Measurements from ENCODE around the gene RGS7. TPM values are rescaled to one million over a fixed set of nuclear protein-coding genes. Genes with fewer than 3 reads are reported as not detected.

The RGS7 gene
- total RNA-seq, 4 donors from 2014 or later = 0.11 to 0.33 TPM; not detected in 2

DNA sequence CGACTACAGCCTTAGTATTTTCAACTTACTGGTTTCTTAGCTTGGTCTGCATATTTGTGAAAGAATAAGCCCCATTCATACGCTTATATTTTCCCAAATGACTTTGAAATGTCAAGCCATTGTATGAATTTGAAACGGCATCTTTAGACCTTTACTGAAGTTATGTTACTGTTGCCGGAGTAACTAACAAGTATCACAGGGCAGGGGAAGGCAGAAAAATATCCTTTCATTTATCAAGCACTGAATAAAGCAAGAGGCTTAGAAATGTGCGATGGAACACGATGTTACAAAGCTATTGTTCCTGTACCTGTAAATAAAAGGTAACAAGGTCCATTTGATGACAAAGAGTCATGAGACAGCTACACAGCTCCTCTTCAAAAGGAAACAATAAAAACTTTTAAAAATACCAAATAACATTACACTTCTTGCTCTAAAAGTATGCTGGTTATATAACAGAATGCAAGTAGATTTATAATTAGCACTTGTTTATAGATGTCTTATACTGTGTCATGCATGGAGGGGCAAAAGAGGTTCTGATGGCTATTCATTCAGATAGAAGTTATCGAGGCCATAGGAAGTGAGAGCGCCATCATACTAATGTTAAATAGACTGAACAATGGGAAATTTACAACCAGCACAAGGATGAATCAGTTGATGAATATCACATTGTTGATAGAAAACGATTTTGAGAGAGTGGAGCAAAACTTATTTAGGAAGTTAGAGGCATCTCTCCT, 322.6 kb downstream of the RGS7 start:
- 69% methylated on average over 9 of the region's 9 CpGs for WGBS
- Histone ChIP-seq H3K27ac (replicated peaks in 1 of 4) (no peak overlapping the region), H3K4me3 (no peak overlapping the region), H3K27me3 (no peaks in the 10 kb centered on the region), H3K9me3 (no peaks in the 10 kb centered on the region), H3K4me1 (no peaks in the 10 kb centered on the region), H3K36me3 (no peaks in the 10 kb centered on the region)
- intact Hi-C loops (cut with DNase I) = no loop called here
- DNase-seq (ENCODE audit: extremely low spot score) = no peak
- TF ChIP-seq EP300 (IDR thresholded peaks at IDR 0.05) = no peak
- TF ChIP-seq POLR2A (IDR thresholded peaks at IDR 0.05; ENCODE audit: low read depth) = no peak
- no peak for TF ChIP-seq POLR2AphosphoS5 (IDR thresholded peaks at IDR 0.05)
- TF ChIP-seq, protein P1, sequence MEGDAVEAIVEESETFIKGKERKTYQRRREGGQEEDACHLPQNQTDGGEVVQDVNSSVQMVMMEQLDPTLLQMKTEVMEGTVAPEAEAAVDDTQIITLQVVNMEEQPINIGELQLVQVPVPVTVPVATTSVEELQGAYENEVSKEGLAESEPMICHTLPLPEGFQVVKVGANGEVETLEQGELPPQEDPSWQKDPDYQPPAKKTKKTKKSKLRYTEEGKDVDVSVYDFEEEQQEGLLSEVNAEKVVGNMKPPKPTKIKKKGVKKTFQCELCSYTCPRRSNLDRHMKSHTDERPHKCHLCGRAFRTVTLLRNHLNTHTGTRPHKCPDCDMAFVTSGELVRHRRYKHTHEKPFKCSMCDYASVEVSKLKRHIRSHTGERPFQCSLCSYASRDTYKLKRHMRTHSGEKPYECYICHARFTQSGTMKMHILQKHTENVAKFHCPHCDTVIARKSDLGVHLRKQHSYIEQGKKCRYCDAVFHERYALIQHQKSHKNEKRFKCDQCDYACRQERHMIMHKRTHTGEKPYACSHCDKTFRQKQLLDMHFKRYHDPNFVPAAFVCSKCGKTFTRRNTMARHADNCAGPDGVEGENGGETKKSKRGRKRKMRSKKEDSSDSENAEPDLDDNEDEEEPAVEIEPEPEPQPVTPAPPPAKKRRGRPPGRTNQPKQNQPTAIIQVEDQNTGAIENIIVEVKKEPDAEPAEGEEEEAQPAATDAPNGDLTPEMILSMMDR (IDR thresholded peaks at IDR 0.05) = no peak

DNA sequence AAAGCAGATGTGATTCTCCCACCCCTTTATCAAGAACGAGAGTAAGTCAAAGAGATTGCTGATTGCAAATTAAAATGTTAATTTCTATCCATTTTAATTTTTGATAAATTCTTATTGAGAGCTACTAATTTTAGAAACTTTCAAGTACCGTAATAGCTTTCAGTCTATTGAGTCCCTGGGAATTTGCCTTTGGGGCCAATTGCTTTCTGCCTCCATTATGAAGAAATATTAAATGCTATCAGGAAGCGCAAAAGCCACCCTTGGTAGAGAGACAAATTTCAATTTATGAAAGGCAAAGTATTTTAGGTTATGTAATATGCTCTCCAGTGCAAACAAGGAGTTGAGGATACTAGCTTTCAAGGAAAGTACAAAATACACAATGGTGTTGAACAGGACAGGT, 332.2 kb downstream of the RGS7 start:
- intact Hi-C loops (cut with DNase I) = no loop called here
- TF ChIP-seq POLR2AphosphoS5 (IDR thresholded peaks at IDR 0.05) (no peak), EP300 (IDR thresholded peaks at IDR 0.05) (no peak), POLR2A (IDR thresholded peaks at IDR 0.05; ENCODE audit: low read depth) (no peak)
- TF ChIP-seq, protein P1 (IDR thresholded peaks at IDR 0.05) = no peak

DNA sequence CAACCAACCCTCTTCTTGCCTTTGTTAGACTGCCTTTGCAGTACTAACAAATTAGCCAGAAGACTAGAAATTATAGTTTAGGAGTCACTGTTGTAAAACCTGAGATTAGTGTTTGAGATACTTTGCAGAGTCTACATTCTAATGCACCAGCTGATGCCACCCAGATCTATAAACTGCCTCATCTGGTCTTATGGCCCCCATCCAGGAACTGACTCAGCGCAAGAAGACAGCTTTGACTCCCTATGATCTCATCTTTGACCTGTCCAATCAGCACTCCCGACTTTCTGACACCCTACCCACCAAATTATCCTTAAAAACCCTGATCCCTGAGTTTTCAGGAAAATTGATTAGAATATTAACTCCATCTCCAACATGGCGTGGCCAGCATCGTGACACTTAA, 334.6 kb downstream of the RGS7 start:
- Histone ChIP-seq H3K4me1 (no peaks in the 10 kb centered on the region), H3K27ac (replicated peaks in 1 of 4) (no peak overlapping the region), H3K4me3 (no peak overlapping the region), H3K27me3 (no peaks in the 10 kb centered on the region), H3K36me3 (no peaks in the 10 kb centered on the region), H3K9me3 (peaks cover 0 to under 1% (median 0%) of the 10 kb centered on the region in 4 donors)
- 83% methylated on average over 4 of the region's 4 CpGs for WGBS
- TF ChIP-seq EP300 (IDR thresholded peaks at IDR 0.05) (no peak), POLR2A (IDR thresholded peaks at IDR 0.05; ENCODE audit: low read depth) (no peak), POLR2AphosphoS5 (IDR thresholded peaks at IDR 0.05) (no peak)
- TF ChIP-seq, protein P1 (IDR thresholded peaks at IDR 0.05) = no peak
- intact Hi-C loops (cut with DNase I) = no loop called here
- DNase-seq (ENCODE audit: extremely low spot score) = no peak

More for the DNA sequence above, 332.2 kb downstream of the RGS7 start:
- H3K27me3 ChIP-seq = no peaks in the 10 kb centered on the region
- H3K4me3 ChIP-seq = no peak overlapping the region
- no peaks in the 10 kb centered on the region for H3K4me1 ChIP-seq
- no peak for DNase-seq (ENCODE audit: extremely low spot score)
- WGBS = 49% methylated on average over 3 of the region's 3 CpGs
- H3K27ac ChIP-seq (replicated peaks in 1 of 4) = no peak overlapping the region
- H3K9me3 ChIP-seq = no peaks in the 10 kb centered on the region
- no peaks in the 10 kb centered on the region for H3K36me3 ChIP-seq

DNA sequence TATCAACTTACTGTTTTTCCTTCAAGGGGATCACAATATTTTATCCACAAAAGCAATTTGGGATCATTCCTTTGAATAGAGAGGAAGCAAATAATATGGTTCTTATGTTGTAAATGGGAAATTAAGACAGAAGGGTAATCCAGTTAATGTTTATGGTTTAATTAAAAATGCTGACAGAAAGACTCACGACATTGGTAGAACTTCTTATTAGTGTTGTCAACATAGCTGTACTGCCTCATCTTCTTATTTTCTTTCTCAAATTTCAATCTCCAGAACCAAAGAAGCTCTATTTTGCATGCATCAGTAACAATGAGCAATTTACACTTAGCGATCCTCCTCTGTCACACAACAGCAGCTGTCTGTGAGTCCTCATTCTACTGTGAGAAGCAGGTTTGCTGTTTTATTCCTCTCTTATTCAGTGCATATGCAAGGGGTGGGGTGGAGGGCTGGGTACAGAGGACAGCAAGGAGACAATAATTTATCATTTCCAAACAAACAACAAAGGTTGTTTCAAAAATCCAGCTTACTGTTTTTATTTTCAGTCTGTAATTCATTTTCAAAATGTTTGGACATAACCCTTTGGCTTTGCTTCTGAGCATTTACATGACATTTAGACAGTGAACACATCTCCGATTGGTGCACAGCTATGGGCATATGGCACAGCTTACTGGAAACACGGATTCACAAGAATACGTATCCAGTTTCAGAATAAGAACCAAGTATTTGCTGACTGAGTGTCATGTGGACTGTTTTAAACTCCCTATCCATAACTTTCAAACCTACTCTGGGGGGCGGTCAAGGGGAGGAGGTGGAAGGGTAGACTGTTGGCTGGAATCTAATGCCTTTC, 335.9 kb downstream of the RGS7 start:
- Histone ChIP-seq H3K27ac (replicated peaks in 1 of 4) (no peak overlapping the region), H3K4me3 (no peak overlapping the region), H3K36me3 (no peaks in the 10 kb centered on the region), H3K4me1 (no peaks in the 10 kb centered on the region), H3K9me3 (peaks cover 0 to 6% (median 0%) of the 10 kb centered on the region in 4 donors), H3K27me3 (no peaks in the 10 kb centered on the region)
- WGBS = 78% methylated on average over 6 of the region's 6 CpGs
- TF ChIP-seq, protein P1 (IDR thresholded peaks at IDR 0.05) = no peak
- TF ChIP-seq POLR2A (IDR thresholded peaks at IDR 0.05; ENCODE audit: low read depth) = no peak
- intact Hi-C loops (cut with DNase I) = no loop called here
- DNase-seq (ENCODE audit: extremely low spot score) = no peak

Data from esophagus muscularis mucosa (tissue), 4 donors.